Measurements from ENCODE around the gene ACOT7.

GRCh38 chr1:6328091-6328490 lies 65.5 kb downstream of the ACOT7 start:
- TF ChIP-seq CTCF (IDR thresholded peaks at IDR 0.05; ENCODE audit: low read depth, low read length, poor library complexity, severe bottlenecking) = no peak
- no peak for TF ChIP-seq EZH2phosphoT487 (IDR thresholded peaks at IDR 0.05; ENCODE audit: borderline replicate concordance, low read length)
